Astrocyte (in vitro differentiated cells and primary cell): Measurements from ENCODE around the gene AP2B1. TPM values are rescaled to one million over a fixed set of nuclear protein-coding genes. Genes with fewer than 3 reads are reported as not detected.

Experiments
- DNase-seq: peaks from one replicate; pipeline ENCODE4 v3.0.0-alpha.2; 2010; ENCODE audit warnings: low read depth
- FAIRE-seq: peaks from 2 replicates; lab custom pipeline; 2011; peaks lifted over from hg19 to GRCh38; lab: Jason Lieb, UNC
- H2AFZ ChIP-seq: 2 replicates; pipeline ENCODE4 v1.6.0; 2012; ENCODE audit warnings: low read depth, low read length, inconsistent platforms
- H3K27ac ChIP-seq: 2 replicates; pipeline ENCODE4 v1.5.1; 2011; ENCODE audit warnings: low read depth, low read length, inconsistent platforms
- H3K27me3 ChIP-seq: 2 replicates; pipeline ENCODE4 v1.6.0; 2011; ENCODE audit warnings: low read length, inconsistent platforms; ENCODE audit not compliant: insufficient read depth
- H3K36me3 ChIP-seq: 2 replicates; pipeline ENCODE4 v1.5.1; 2011; ENCODE audit warnings: low read length, inconsistent platforms; ENCODE audit not compliant: insufficient read depth
- H3K4me1 ChIP-seq: 2 replicates; pipeline ENCODE4 v1.5.1; 2011; ENCODE audit warnings: low read length, inconsistent platforms; ENCODE audit not compliant: insufficient read depth
- H3K4me2 ChIP-seq: 2 replicates; pipeline ENCODE4 v1.6.0; 2012; ENCODE audit warnings: low read length, inconsistent platforms
- H3K4me3 ChIP-seq: 2 replicates; pipeline ENCODE4 v1.5.1; 2011; ENCODE audit warnings: low read depth, mild to moderate bottlenecking, low read length, inconsistent platforms; ENCODE audit not compliant: insufficient read depth
- H3K79me2 ChIP-seq: 2 replicates; pipeline ENCODE4 v1.6.0; 2012; ENCODE audit warnings: mild to moderate bottlenecking, low read length, inconsistent platforms; ENCODE audit not compliant: insufficient read depth
- H3K9ac ChIP-seq: 2 replicates; pipeline ENCODE4 v1.6.0; 2012; ENCODE audit warnings: mild to moderate bottlenecking, low read length, inconsistent platforms
- H3K9me3 ChIP-seq: 2 replicates; pipeline ENCODE4 v1.5.1; 2012; ENCODE audit warnings: low read depth, mild to moderate bottlenecking, low read length, inconsistent platforms; ENCODE audit not compliant: insufficient read depth
- H4K20me1 ChIP-seq: 2 replicates; pipeline ENCODE4 v1.6.0; 2012; ENCODE audit warnings: low read length, inconsistent platforms; ENCODE audit not compliant: insufficient read depth
- H3K27ac Mint-ChIP-seq: one replicate; pipeline ENCODE4 v1.8.0; 2021; ENCODE audit warnings: mild to moderate bottlenecking, mixed read lengths; ENCODE audit not compliant: unreplicated experiment
- H3K27me3 Mint-ChIP-seq: one replicate; pipeline ENCODE4 v1.8.0; 2021; ENCODE audit warnings: low read depth, mixed read lengths; ENCODE audit not compliant: unreplicated experiment
- H3K36me3 Mint-ChIP-seq: one replicate; pipeline ENCODE4 v1.8.0; 2021; ENCODE audit warnings: low read depth, mixed read lengths; ENCODE audit not compliant: unreplicated experiment
- H3K4me1 Mint-ChIP-seq: one replicate; pipeline ENCODE4 v1.8.0; 2021; ENCODE audit warnings: low read depth, mixed read lengths; ENCODE audit not compliant: unreplicated experiment
- H3K4me3 Mint-ChIP-seq: one replicate; pipeline ENCODE4 v1.8.0; 2021; ENCODE audit warnings: mild to moderate bottlenecking, moderate library complexity, mixed read lengths; ENCODE audit not compliant: unreplicated experiment
- H3K9me3 Mint-ChIP-seq: one replicate; pipeline ENCODE4 v1.8.0; 2021; ENCODE audit warnings: mild to moderate bottlenecking, mixed read lengths; ENCODE audit not compliant: unreplicated experiment
- EZH2 ChIP-seq: IDR thresholded peaks from 2 replicates; pipeline ENCODE4 v1.6.1; 2012; ENCODE audit warnings: mild to moderate bottlenecking, low read length, inconsistent platforms; ENCODE audit not compliant: insufficient read depth
- total RNA-seq: library from RNA; stranded (reverse); gene quantifications from 2 replicates; pipeline ENCODE4 v1.2.1, GENCODE V29; 2021
- TF ChIP-seq, protein P1 (sequence below): IDR thresholded peaks from 2 replicates; pipeline ENCODE4 v1.5.1; 2011; ENCODE audit warnings: low read depth, mild to moderate bottlenecking, inconsistent platforms, low read length, moderate library complexity; ENCODE audit not compliant: insufficient read depth

AP2B1 gene
- total RNA-seq, 1 donor from 2014 or later: 313 TPM

DNA sequence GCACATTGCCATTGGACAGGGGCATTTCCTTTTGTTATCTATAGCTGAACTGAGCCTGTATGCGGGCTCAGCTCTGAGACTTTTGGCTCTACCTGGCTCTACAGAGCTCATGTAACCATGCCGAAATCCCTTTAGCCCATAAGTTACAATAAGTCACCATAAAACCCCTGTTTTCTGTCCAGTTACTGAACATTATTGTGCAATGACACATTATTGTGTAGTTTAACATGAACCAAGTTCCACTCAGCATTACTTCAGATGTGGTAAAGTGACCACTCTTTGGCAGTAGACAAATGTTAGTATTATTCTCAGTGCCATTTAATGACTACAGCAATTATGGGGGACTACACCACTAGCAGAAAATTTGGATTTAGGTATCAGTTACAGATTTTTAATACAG, 78.9 kb downstream of the AP2B1 start:
- Mint-ChIP-seq H3K9me3 (no peaks in the 10 kb centered on the region), H3K27me3 (no peaks in the 10 kb centered on the region), H3K27ac (no peak overlapping the region), H3K36me3 (peaks cover 14% of the 10 kb centered on the region), H3K4me3 (no peak overlapping the region), H3K4me1 (peaks cover 6% of the 10 kb centered on the region)
- H4K20me1 ChIP-seq: peaks cover 27% of the 10 kb centered on the region
- H3K36me3 ChIP-seq: peaks cover 30% of the 10 kb centered on the region
- TF ChIP-seq, protein P1, sequence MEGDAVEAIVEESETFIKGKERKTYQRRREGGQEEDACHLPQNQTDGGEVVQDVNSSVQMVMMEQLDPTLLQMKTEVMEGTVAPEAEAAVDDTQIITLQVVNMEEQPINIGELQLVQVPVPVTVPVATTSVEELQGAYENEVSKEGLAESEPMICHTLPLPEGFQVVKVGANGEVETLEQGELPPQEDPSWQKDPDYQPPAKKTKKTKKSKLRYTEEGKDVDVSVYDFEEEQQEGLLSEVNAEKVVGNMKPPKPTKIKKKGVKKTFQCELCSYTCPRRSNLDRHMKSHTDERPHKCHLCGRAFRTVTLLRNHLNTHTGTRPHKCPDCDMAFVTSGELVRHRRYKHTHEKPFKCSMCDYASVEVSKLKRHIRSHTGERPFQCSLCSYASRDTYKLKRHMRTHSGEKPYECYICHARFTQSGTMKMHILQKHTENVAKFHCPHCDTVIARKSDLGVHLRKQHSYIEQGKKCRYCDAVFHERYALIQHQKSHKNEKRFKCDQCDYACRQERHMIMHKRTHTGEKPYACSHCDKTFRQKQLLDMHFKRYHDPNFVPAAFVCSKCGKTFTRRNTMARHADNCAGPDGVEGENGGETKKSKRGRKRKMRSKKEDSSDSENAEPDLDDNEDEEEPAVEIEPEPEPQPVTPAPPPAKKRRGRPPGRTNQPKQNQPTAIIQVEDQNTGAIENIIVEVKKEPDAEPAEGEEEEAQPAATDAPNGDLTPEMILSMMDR: no peak
- no peak for TF ChIP-seq EZH2
- H3K4me1 ChIP-seq: no peaks in the 10 kb centered on the region
- no peak overlapping the region for H2AFZ ChIP-seq
- H3K27ac ChIP-seq: no peak overlapping the region
- no peak overlapping the region for H3K9ac ChIP-seq
- no peak for FAIRE-seq
- H3K4me2 ChIP-seq: no peak overlapping the region
- H3K27me3 ChIP-seq: no peaks in the 10 kb centered on the region
- DNase-seq: no peak
- H3K4me3 ChIP-seq: no peak overlapping the region
- no peaks in the 10 kb centered on the region for H3K9me3 ChIP-seq
- H3K79me2 ChIP-seq: peaks cover 5% of the 10 kb centered on the region

DNA sequence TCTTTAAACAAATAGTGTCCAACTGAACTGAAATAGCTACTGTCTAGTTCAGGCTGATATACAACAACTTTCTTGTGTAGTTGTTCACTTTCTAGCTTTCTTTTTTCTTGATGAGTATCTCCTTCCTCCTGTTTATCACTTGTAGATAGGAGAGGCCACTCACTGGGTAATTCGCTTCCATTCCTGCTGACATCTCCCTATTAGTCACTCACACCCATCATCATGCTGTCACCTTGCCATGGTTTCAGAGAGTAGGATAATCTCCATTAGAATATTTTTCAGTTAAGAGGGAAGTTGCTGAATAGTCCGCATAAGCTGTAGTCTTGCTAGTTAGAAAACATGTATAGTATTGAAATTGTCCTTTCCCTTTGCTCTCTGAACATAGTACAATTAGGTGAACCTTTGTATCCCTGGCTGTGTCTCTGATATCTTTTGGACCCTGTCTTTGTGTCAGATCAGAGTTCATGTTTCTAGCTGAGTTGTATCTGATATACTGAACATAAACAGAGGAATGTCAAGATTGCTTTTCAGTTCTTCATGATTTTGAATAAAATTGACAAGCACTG, 79.9 kb downstream of the AP2B1 start:
- Mint-ChIP-seq H3K27me3 (no peaks in the 10 kb centered on the region), H3K9me3 (no peaks in the 10 kb centered on the region), H3K36me3 (peaks cover 14% of the 10 kb centered on the region), H3K4me1 (peaks cover 5% of the 10 kb centered on the region), H3K4me3 (peak overlapping the region; percentile 3), H3K27ac (no peak overlapping the region)
- DNase-seq: peak; percentile 16
- H4K20me1 ChIP-seq: peaks cover 26% of the 10 kb centered on the region
- no peak overlapping the region for H3K9ac ChIP-seq
- H3K4me3 ChIP-seq: no peak overlapping the region
- no peak overlapping the region for H3K27ac ChIP-seq
- no peaks in the 10 kb centered on the region for H3K27me3 ChIP-seq
- no peak overlapping the region for H3K4me2 ChIP-seq
- no peak for FAIRE-seq
- H2AFZ ChIP-seq: no peak overlapping the region
- H3K36me3 ChIP-seq: peaks cover 34% of the 10 kb centered on the region
- TF ChIP-seq, protein P1: no peak
- no peak for TF ChIP-seq EZH2
- no peaks in the 10 kb centered on the region for H3K9me3 ChIP-seq
- H3K79me2 ChIP-seq: peaks cover 5% of the 10 kb centered on the region
- no peaks in the 10 kb centered on the region for H3K4me1 ChIP-seq

DNA sequence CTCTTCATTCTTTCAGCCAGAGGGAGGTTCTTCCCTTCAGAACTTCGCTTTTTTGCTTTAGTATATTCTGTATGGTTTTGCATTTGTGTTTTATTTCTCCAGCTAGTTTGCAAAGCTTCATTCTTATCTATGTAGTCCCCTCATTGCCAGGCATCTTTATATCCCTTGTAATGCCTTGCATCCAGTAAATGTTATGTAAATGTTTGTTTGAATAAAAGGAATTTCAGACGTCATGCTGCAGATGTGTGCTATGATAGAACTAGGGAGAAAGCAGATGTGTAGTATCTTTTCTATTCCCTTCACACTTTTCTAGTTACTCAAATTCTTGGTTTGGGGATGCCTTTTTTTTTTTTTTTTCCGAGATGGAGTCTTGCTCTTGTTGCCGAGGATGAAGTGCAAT, 81.7 kb downstream of the AP2B1 start:
- Histone ChIP-seq H3K27ac (no peak overlapping the region), H3K4me1 (no peaks in the 10 kb centered on the region), H4K20me1 (peaks cover 16% of the 10 kb centered on the region), H3K4me3 (no peak overlapping the region), H3K9ac (no peak overlapping the region), H2AFZ (no peak overlapping the region), H3K79me2 (peaks cover 2% of the 10 kb centered on the region), H3K9me3 (no peaks in the 10 kb centered on the region), H3K27me3 (no peaks in the 10 kb centered on the region), H3K36me3 (peaks cover 32% of the 10 kb centered on the region), H3K4me2 (no peak overlapping the region)
- H3K36me3 Mint-ChIP-seq: peaks cover 12% of the 10 kb centered on the region
- H3K4me1 Mint-ChIP-seq: peaks cover 5% of the 10 kb centered on the region
- no peak overlapping the region for H3K27ac Mint-ChIP-seq
- H3K27me3 Mint-ChIP-seq: no peaks in the 10 kb centered on the region
- H3K9me3 Mint-ChIP-seq: no peaks in the 10 kb centered on the region
- TF ChIP-seq, protein P1: no peak
- TF ChIP-seq EZH2: no peak
- FAIRE-seq: no peak
- DNase-seq: no peak
- H3K4me3 Mint-ChIP-seq: no peak overlapping the region
